ENCODE data around the gene RPP21.

DNA sequence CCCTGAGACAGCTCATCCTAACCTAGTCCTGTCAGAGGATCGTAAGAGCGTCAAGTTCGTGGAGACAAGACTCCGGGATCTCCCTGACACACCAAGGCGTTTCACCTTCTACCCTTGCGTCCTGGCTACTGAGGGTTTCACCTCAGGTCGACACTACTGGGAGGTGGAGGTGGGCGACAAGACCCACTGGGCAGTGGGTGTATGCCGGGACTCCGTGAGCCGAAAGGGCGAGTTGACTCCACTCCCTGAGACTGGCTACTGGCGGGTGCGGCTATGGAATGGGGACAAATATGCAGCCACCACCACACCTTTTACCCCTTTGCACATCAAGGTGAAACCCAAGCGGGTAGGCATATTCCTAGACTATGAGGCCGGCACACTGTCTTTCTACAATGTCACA, 3.2 kb upstream of the RPP21 start:
- TF ChIP-seq, protein P1, sequence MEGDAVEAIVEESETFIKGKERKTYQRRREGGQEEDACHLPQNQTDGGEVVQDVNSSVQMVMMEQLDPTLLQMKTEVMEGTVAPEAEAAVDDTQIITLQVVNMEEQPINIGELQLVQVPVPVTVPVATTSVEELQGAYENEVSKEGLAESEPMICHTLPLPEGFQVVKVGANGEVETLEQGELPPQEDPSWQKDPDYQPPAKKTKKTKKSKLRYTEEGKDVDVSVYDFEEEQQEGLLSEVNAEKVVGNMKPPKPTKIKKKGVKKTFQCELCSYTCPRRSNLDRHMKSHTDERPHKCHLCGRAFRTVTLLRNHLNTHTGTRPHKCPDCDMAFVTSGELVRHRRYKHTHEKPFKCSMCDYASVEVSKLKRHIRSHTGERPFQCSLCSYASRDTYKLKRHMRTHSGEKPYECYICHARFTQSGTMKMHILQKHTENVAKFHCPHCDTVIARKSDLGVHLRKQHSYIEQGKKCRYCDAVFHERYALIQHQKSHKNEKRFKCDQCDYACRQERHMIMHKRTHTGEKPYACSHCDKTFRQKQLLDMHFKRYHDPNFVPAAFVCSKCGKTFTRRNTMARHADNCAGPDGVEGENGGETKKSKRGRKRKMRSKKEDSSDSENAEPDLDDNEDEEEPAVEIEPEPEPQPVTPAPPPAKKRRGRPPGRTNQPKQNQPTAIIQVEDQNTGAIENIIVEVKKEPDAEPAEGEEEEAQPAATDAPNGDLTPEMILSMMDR (IDR thresholded peaks at IDR 0.05; ENCODE audit: low read length) = no peak
- no peak for TF ChIP-seq EZH2 (IDR thresholded peaks at IDR 0.05; ENCODE audit: borderline replicate concordance, low read length)
